ENCODE results near the gene VCL.

Gene VCL

DNA sequence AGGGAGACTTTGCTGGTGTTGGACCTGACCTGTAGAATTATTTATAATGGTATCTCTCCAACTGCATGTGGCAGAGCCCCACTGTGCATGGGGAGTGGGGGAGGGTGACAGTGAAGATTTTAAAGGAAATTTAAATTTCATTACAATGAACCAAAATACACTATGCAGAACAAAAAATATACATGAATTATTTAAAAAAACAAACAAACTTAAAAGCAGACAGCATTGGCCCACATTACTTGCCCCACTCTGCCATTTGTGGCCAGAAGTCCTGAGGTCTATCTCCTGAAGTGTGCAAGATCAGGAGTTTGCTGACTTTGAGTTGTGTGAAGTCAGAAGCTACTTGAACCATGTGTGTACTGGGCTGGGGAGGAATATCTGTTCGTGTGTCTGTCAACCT, 112.2 kb downstream of the VCL start:
- TF ChIP-seq, protein P1, sequence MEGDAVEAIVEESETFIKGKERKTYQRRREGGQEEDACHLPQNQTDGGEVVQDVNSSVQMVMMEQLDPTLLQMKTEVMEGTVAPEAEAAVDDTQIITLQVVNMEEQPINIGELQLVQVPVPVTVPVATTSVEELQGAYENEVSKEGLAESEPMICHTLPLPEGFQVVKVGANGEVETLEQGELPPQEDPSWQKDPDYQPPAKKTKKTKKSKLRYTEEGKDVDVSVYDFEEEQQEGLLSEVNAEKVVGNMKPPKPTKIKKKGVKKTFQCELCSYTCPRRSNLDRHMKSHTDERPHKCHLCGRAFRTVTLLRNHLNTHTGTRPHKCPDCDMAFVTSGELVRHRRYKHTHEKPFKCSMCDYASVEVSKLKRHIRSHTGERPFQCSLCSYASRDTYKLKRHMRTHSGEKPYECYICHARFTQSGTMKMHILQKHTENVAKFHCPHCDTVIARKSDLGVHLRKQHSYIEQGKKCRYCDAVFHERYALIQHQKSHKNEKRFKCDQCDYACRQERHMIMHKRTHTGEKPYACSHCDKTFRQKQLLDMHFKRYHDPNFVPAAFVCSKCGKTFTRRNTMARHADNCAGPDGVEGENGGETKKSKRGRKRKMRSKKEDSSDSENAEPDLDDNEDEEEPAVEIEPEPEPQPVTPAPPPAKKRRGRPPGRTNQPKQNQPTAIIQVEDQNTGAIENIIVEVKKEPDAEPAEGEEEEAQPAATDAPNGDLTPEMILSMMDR (IDR thresholded peaks at IDR 0.05), result no peak
- Histone ChIP-seq H3K4me3 (ENCODE audit: low read depth in 1 of 2, low read length in 1 of 2) (no peak overlapping the region), H3K27ac (no peak overlapping the region), H3K27me3 (no peaks in the 10 kb centered on the region), H3K9me3 (no peaks in the 10 kb centered on the region), H3K4me1 (ENCODE audit: control insufficient read depth in 1 of 2, insufficient read depth in 1 of 2, low read depth in 1 of 2, low read length in 1 of 2) (no peaks in the 10 kb centered on the region), H3K36me3 (peaks cover 100% of the 10 kb centered on the region)

DNA sequence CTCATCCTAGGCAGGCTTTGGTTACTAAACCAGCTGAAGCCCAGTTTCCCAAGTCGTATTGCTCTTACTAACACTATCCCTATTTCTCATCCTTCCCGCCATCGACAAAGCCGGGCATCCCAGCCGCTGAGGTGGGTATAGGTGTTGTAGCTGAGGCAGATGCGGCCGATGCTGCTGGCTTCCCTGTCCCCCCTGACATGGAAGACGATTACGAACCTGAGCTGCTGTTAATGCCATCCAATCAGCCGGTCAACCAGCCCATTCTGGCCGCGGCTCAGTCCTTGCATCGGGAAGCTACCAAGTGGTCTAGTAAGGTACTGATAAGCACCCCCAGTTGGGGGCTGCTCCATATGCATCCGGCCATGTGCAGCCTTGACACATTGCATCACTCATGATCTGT, 113.9 kb downstream of the VCL start:
- TF ChIP-seq, protein P1 (IDR thresholded peaks at IDR 0.05), result no peak
- Histone ChIP-seq H3K4me3 (ENCODE audit: low read depth in 1 of 2, low read length in 1 of 2) (no peak overlapping the region), H3K36me3 (peaks cover 99% of the 10 kb centered on the region), H3K4me1 (ENCODE audit: control insufficient read depth in 1 of 2, insufficient read depth in 1 of 2, low read depth in 1 of 2, low read length in 1 of 2) (no peaks in the 10 kb centered on the region), H3K27ac (no peak overlapping the region), H3K27me3 (no peaks in the 10 kb centered on the region), H3K9me3 (no peaks in the 10 kb centered on the region)

DNA sequence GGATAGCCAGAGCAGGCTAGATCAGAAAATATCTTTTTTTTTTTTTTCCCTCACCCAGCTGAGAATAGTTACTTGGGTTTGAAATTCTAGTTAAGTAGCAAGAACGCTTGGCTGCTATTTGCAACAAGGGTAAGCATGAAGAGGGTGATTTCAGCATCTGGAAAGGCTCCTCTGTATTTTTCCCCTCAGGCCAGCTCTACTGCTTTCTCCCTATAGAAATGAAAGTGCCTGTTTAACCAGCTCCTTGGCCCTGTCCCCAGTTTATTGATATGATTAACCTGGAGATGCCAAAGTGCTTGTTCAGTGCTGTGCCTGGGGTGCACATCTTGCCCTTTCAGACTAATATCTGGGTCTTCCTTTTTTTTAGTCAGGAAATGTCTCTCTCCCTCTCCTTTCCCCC, 115.6 kb downstream of the VCL start:
- Histone ChIP-seq H3K27ac (peak overlapping the region; percentile 3), H3K36me3 (peaks cover 99% of the 10 kb centered on the region), H3K9me3 (no peaks in the 10 kb centered on the region)

DNA sequence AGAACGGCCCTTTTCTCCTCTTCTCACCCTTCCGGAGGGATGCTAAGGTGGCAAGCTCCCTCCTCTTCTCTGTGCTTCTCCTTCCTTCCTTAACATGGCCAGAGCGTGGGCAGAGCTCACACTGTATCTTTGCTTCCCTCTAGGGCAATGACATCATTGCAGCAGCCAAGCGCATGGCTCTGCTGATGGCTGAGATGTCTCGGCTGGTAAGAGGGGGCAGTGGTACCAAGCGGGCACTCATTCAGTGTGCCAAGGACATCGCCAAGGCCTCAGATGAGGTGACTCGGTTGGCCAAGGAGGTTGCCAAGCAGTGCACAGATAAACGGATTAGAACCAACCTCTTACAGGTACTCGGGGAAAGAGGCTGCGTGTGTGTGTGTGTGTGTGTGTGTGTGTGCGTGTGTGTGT, 116.1 kb downstream of the VCL start:
- peaks cover 99% of the 10 kb centered on the region for H3K36me3 ChIP-seq
- no peaks in the 10 kb centered on the region for H3K27me3 ChIP-seq
- no peaks in the 10 kb centered on the region for H3K9me3 ChIP-seq
- TF ChIP-seq, protein P1 (IDR thresholded peaks at IDR 0.05), result no peak
- no peaks in the 10 kb centered on the region for H3K4me1 ChIP-seq (ENCODE audit: control insufficient read depth in 1 of 2, insufficient read depth in 1 of 2, low read depth in 1 of 2, low read length in 1 of 2)
- no peak overlapping the region for H3K27ac ChIP-seq
- H3K4me3 ChIP-seq (ENCODE audit: low read depth in 1 of 2, low read length in 1 of 2), result no peak overlapping the region

More for the DNA sequence above, 115.6 kb downstream of the VCL start:
- TF ChIP-seq, protein P1 (IDR thresholded peaks at IDR 0.05), result no peak
- Histone ChIP-seq H3K4me1 (ENCODE audit: control insufficient read depth in 1 of 2, insufficient read depth in 1 of 2, low read depth in 1 of 2, low read length in 1 of 2) (no peaks in the 10 kb centered on the region), H3K27me3 (no peaks in the 10 kb centered on the region), H3K4me3 (ENCODE audit: low read depth in 1 of 2, low read length in 1 of 2) (no peak overlapping the region)

DNA sequence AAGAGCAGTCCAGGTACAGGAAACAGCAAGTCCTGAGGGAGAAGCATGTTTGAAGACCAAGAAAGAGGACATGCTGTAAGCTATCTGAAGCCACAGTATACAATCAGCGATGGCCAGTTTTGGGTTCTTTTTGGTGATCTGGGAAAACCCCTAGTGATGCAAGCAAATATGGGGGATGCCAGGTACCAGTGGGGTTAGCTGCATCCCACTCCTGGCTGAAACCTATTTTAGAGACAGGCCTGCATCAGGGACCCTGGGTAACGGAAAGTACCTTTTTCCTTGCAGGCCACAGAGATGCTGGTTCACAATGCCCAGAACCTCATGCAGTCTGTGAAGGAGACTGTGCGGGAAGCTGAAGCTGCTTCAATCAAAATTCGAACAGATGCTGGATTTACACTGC, 119.8 kb downstream of the VCL start:
- Histone ChIP-seq H3K9me3 (no peaks in the 10 kb centered on the region), H3K36me3 (peaks cover 97% of the 10 kb centered on the region), H3K4me3 (ENCODE audit: low read depth in 1 of 2, low read length in 1 of 2) (no peak overlapping the region), H3K27ac (peak overlapping the region; percentile 0), H3K4me1 (ENCODE audit: control insufficient read depth in 1 of 2, insufficient read depth in 1 of 2, low read depth in 1 of 2, low read length in 1 of 2) (no peaks in the 10 kb centered on the region), H3K27me3 (no peaks in the 10 kb centered on the region)
- TF ChIP-seq, protein P1 (IDR thresholded peaks at IDR 0.05), result no peak

DNA sequence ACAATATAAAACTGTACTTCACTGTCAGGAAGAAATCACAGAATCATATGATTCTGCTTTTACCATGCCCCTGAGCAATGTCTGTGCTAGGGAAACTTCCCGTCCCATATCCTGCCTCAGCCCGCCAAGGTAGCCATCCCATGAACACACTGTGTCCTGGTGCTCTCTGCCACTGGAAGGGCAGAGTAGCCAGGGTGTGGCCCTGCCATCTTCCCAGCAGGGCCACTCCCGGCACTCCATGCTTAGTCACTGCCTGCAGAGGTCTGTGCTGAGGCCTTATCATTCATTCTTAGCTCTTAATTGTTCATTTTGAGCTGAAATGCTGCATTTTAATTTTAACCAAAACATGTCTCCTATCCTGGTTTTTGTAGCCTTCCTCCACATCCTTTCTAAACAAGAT, 120.9 kb downstream of the VCL start:
- H3K27me3 ChIP-seq, result no peaks in the 10 kb centered on the region
- H3K4me3 ChIP-seq (ENCODE audit: low read depth in 1 of 2, low read length in 1 of 2), result no peak overlapping the region
- TF ChIP-seq, protein P1 (IDR thresholded peaks at IDR 0.05), result no peak
- H3K27ac ChIP-seq, result peak overlapping the region; percentile 44
- H3K4me1 ChIP-seq (ENCODE audit: control insufficient read depth in 1 of 2, insufficient read depth in 1 of 2, low read depth in 1 of 2, low read length in 1 of 2), result no peaks in the 10 kb centered on the region
- H3K36me3 ChIP-seq, result peaks cover 97% of the 10 kb centered on the region
- H3K9me3 ChIP-seq, result no peaks in the 10 kb centered on the region

Measured in neutrophil (primary cell).